Measurements from ENCODE around the gene ATG13.

DNA sequence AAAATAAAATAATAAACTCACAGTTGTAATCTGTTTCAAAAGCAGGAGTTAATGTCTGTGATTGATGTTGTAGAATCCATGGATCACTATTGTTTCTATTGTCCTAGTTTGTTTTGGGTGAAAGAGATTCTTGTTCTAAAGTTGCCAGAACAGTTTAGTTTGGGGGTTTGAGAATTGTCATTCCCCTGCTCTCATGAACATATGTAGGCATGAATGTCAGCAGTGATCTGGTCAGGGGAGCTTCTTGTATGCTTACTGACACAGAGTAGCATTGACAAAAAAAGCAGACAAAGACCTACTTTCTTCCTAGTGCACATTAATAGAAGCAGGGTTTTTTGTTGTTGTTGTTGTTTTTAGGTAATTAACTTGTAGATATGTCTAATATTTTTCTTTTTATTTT lies 44.5 kb downstream of the ATG13 start:
- TF ChIP-seq, protein P1, sequence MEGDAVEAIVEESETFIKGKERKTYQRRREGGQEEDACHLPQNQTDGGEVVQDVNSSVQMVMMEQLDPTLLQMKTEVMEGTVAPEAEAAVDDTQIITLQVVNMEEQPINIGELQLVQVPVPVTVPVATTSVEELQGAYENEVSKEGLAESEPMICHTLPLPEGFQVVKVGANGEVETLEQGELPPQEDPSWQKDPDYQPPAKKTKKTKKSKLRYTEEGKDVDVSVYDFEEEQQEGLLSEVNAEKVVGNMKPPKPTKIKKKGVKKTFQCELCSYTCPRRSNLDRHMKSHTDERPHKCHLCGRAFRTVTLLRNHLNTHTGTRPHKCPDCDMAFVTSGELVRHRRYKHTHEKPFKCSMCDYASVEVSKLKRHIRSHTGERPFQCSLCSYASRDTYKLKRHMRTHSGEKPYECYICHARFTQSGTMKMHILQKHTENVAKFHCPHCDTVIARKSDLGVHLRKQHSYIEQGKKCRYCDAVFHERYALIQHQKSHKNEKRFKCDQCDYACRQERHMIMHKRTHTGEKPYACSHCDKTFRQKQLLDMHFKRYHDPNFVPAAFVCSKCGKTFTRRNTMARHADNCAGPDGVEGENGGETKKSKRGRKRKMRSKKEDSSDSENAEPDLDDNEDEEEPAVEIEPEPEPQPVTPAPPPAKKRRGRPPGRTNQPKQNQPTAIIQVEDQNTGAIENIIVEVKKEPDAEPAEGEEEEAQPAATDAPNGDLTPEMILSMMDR (IDR thresholded peaks at IDR 0.05), result no peak
- no peak for TF ChIP-seq POLR2A (IDR thresholded peaks at IDR 0.05)

Measured in adrenal gland (tissue), 5 donors.